BJ (cell line): ENCODE data around the gene FAM111A. TPM values are rescaled to one million over a fixed set of nuclear protein-coding genes. Genes with fewer than 3 reads are reported as not detected.
"Not testable (repeated sequence)": the region's sequence is repeated elsewhere in the genome, so short reads cannot be mapped to it uniquely, and the experiment has no call there.

Experiments used
- CTCF ChIA-PET: fragments of 350-600 bp; formaldehyde crosslinking; extraction: SDS; loops from one replicate; lab custom pipeline; 2021; ENCODE audit warnings: antibody characterized with exemption, inconsistent platforms; lab: Yijun Ruan, JAX
- POLR2A ChIA-PET: fragments of 300-600 bp; sonication (Branson Sonifier 250); formaldehyde crosslinking; extraction: SDS; loops from one replicate; lab custom pipeline; 2021; ENCODE audit warnings: antibody characterized with exemption; lab: Charles Lee
- DNase-seq: peaks from one replicate; pipeline ENCODE4 v3.0.0-alpha.2; 2011; ENCODE audit warnings: low read depth
- H3K27me3 ChIP-seq: 2 replicates; pipeline ENCODE4 v1.6.0; 2011; ENCODE audit warnings: low read length; ENCODE audit not compliant: control insufficient read depth, insufficient read depth
- H3K36me3 ChIP-seq: 2 replicates; pipeline ENCODE4 v1.5.1; 2011; ENCODE audit warnings: low read length; ENCODE audit not compliant: control insufficient read depth, insufficient read depth
- H3K4me3 ChIP-seq: 2 replicates; pipeline ENCODE4 v1.5.1; 2011; ENCODE audit warnings: low read depth, mild to moderate bottlenecking, control low read depth, low read length
- CTCF ChIP-seq: IDR thresholded peaks from 2 replicates; pipeline ENCODE4 v1.5.1; 2011; ENCODE audit warnings: low read depth, mild to moderate bottlenecking, control low read depth, inconsistent platforms, low read length, moderate library complexity; ENCODE audit not compliant: insufficient read depth
- polyA minus RNA-seq: library from RNA; depleted of rRNA, polyadenylated mRNA; stranded (reverse); fragments of >200 nt; gene quantifications from 2 replicates; pipeline ENCODE4 v1.2.3, GENCODE V29; 2011; rRNA and poly(A)+ RNA removed
- polyA plus RNA-seq: library from polyadenylated mRNA; depleted of rRNA; stranded (reverse); fragments of >200 nt; gene quantifications from 2 replicates; pipeline ENCODE4 v1.2.3, GENCODE V29; 2011; rRNA removed

FAM111A gene, protein sequence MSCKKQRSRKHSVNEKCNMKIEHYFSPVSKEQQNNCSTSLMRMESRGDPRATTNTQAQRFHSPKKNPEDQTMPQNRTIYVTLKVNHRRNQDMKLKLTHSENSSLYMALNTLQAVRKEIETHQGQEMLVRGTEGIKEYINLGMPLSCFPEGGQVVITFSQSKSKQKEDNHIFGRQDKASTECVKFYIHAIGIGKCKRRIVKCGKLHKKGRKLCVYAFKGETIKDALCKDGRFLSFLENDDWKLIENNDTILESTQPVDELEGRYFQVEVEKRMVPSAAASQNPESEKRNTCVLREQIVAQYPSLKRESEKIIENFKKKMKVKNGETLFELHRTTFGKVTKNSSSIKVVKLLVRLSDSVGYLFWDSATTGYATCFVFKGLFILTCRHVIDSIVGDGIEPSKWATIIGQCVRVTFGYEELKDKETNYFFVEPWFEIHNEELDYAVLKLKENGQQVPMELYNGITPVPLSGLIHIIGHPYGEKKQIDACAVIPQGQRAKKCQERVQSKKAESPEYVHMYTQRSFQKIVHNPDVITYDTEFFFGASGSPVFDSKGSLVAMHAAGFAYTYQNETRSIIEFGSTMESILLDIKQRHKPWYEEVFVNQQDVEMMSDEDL
- polyA plus RNA-seq (19.7 and 30.3 TPM in 2 replicates), polyA minus RNA-seq (9.5 and 10.9 TPM in 2 replicates)

- ChIA-PET CTCF (interaction anchor here (0.7 to 6.6 kb wide), 11 partner anchors 8 to 565 kb away, joined by 3 to 56 read pairs (median 3); partner anchors contain the start of gene DTX4), POLR2A (interaction anchor here (0.7 kb wide), 1 partner anchor 45 kb away, joined by 6 read pairs; no protein-coding TSS in a partner anchor)
- H3K36me3 ChIP-seq: no peaks in the 10 kb centered on the region
- peak; percentile 32; the same call in 1 of the 2 replicates for TF ChIP-seq CTCF
- H3K4me3 ChIP-seq: peak within 1 kb of the TSS; percentile 98
- peak; percentile 35 for DNase-seq
- H3K27me3 ChIP-seq: no peaks in the 10 kb centered on the region
These were observed at the start of gene FAM111A for GRCh38 chr11:59142530-59143507. FAM111A (plus strand) TSS chr11:59142856; CDS start chr11:59148873, 6,017 bp downstream.

GRCh38 chr11:59093576-59093975, 49.1 kb upstream of the FAM111A start:
- POLR2A ChIA-PET, H3K27me3 ChIP-seq, H3K4me3 ChIP-seq, DNase-seq, H3K36me3 ChIP-seq: not testable (repeated sequence)
- CTCF ChIA-PET: interaction anchor here (1.4 to 5.6 kb wide), 2 partner anchors 42 to 64 kb away, joined by 5 to 67 read pairs; no protein-coding TSS in a partner anchor

DNA sequence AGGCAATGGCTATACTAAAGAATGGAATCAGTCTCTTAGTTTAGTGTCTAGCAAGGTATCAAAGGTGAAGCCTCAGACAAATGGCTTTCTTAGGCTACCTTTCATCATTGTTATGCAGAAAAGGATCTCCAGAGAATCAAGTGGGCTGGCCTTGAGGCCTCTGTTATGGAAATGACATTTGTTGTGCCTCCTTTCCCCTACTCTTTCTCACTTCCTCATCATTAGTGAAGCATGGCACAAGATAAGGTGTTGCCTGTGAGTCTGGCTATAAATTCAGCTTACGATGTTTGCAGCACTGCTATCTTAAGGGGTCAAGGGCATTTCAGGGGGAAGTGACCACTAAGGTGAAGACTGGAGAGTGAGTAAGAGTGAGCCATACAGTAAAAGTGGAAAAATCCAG, 47.4 kb upstream of the FAM111A start:
- DNase-seq, POLR2A ChIA-PET, H3K36me3 ChIP-seq, H3K27me3 ChIP-seq, H3K4me3 ChIP-seq: not testable (repeated sequence)
- CTCF ChIA-PET: interaction anchor here (0.9 to 5.6 kb wide), 6 partner anchors 11 to 62 kb away, joined by 3 to 67 read pairs (median 17); partner anchors contain the start of gene FAM111B

DNA sequence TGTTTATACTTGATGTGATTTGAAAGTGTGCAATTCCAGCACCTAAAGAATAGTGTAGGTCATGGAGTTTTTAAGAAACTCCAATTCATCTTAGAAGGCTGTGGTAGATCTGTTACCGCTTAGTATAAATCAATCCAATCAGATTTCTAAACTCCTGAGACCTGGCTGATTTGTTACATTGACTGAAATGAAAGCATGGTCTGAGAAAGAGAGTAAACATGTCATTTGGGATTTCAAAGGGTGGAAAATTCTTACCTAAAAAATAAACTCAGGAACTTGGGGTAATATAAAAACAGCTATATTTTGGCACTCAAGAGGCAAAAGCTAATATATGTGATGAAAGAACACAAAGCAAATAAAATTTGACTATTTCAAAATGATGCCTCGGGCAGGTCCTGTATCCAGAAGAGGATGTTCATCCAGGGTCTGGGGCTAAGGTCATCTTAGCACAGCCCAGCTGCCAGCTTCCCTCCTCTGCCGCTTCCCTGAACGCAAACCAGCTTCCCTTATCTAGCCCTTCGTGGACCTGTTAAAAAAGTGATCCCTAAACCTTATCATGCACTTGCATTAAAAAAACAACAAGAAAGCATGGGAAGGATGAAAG, 46.6 kb upstream of the FAM111A start:
- POLR2A ChIA-PET, H3K4me3 ChIP-seq: not testable (repeated sequence)
- CTCF ChIA-PET: interaction anchor here (0.7 to 5.6 kb wide), 16 partner anchors 8 to 75 kb away, joined by 3 to 67 read pairs (median 6); partner anchors contain the start of gene FAM111B

GRCh38 chr11:59097113-59097708, 45.4 kb upstream of the FAM111A start:
- Histone ChIP-seq H3K4me3 (no peak overlapping the region), H3K27me3 (no peaks in the 10 kb centered on the region; the same call in 1 of the 2 replicates), H3K36me3 (no peaks in the 10 kb centered on the region)
- peak; percentile 80 for TF ChIP-seq CTCF
- DNase-seq: no peak
- ChIA-PET CTCF (interaction anchor here (0.7 to 5.6 kb wide), 18 partner anchors 9 to 299 kb away, joined by 3 to 67 read pairs (median 6); partner anchors contain the start of genes FAM111A and FAM111B), POLR2A (no interaction called here)

More for the DNA sequence above, 46.6 kb upstream of the FAM111A start:
- not testable (repeated sequence) for H3K36me3 ChIP-seq, H3K27me3 ChIP-seq, DNase-seq

DNA sequence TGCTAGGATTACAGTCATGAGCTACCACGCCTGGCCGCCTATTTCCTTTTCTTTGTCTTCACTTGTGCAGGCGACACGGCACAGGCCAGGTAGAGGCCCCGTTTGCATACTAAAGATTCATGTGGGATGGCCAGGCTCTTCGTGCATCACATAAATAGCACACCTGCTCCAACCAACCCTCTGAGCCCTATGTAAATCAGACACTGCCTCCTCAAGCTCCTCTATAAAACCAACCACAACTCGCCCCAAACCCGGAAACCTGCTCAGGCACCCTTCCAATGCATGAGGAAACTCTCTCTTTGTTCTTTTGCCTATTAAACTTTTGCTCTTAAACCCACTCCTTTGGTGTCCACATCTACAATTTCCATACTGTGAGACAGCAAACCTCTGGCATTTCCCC, 44.7 kb upstream of the FAM111A start:
- POLR2A ChIA-PET, DNase-seq, H3K27me3 ChIP-seq, H3K36me3 ChIP-seq, H3K4me3 ChIP-seq: not testable (repeated sequence)
- CTCF ChIA-PET: interaction anchor here (0.7 to 5.6 kb wide), 14 partner anchors 9 to 66 kb away, joined by 3 to 67 read pairs (median 7); partner anchors contain the start of genes FAM111A and FAM111B
